Cardiac muscle cell (in vitro differentiated cells and primary cell): Measurements from ENCODE around the gene AGAP1. TPM values are rescaled to one million over a fixed set of nuclear protein-coding genes. Genes with fewer than 3 reads are reported as not detected.

Experiments
- DNase-seq, 2 donors: peaks; one replicate each; pipeline versions ENCODE4 v3.0.0 to v3.0.0-alpha.2; 2010 to 2017; ENCODE audit warnings: low read depth in 1 of 2, low spot score in 1 of 2
- H3K27ac ChIP-seq: fragments of 200-600 bp; sonication (generic); 2 replicates; pipeline ENCODE4 v1.5.1; 2016
- H3K27me3 ChIP-seq: fragments of 200-600 bp; sonication (generic); 2 replicates; pipeline ENCODE4 v1.6.0; 2016; ENCODE audit warnings: control low read depth
- H3K36me3 ChIP-seq: fragments of 200-600 bp; sonication (generic); 2 replicates; pipeline ENCODE4 v1.5.1; 2016; ENCODE audit warnings: control low read depth
- H3K4me1 ChIP-seq: fragments of 200-600 bp; sonication (generic); 2 replicates; pipeline ENCODE4 v1.8.1; 2017; ENCODE audit warnings: low read depth, mild to moderate bottlenecking, mixed run types
- H3K4me3 ChIP-seq: fragments of 200-600 bp; sonication (generic); 2 replicates; pipeline ENCODE4 v1.5.1; 2016; ENCODE audit warnings: mild to moderate bottlenecking
- H3K9me3 ChIP-seq: fragments of 200-600 bp; sonication (generic); 2 replicates; pipeline ENCODE4 v1.5.1; 2017; ENCODE audit warnings: low read depth, mild to moderate bottlenecking, control low read depth
- CTCF ChIP-seq: IDR thresholded peaks from 2 replicates; pipeline ENCODE4 v1.5.1; 2012; ENCODE audit warnings: low read depth, mild to moderate bottlenecking, low read length
- polyA plus RNA-seq: library from polyadenylated mRNA; unstranded; fragments of >200 nt; fragmentation: Nextera tagmentation; extraction: Ambion mirVana; gene quantifications from 2 replicates; pipeline ENCODE4 v1.2.1, GENCODE V29; 2016
- total RNA-seq: library from RNA; depleted of rRNA; stranded (reverse); fragments of >200 nt; gene quantifications from 2 replicates; pipeline ENCODE4 v1.2.3, GENCODE V29; 2016

Gene AGAP1
- total and polyA plus RNA-seq, 2 experiments from 2014 or later, result 8.6 to 38.2 TPM

GRCh38 chr2:235893129-235893698 is 399.4 kb downstream of the AGAP1 start:
- Histone ChIP-seq H3K4me3 (no peak overlapping the region), H3K36me3 (no peaks in the 10 kb centered on the region), H3K27ac (no peak overlapping the region), H3K27me3 (no peaks in the 10 kb centered on the region), H3K9me3 (no peaks in the 10 kb centered on the region), H3K4me1 (peaks cover 5% of the 10 kb centered on the region)
- no peak for TF ChIP-seq CTCF
- DNase-seq, result no peak

GRCh38 chr2:235894839-235895238 is 401.0 kb downstream of the AGAP1 start:
- no peak for DNase-seq
- TF ChIP-seq CTCF, result no peak
- H3K4me1 ChIP-seq, result peaks cover 11% of the 10 kb centered on the region

GRCh38 chr2:235896061-235896460 is 402.2 kb downstream of the AGAP1 start:
- H3K4me3 ChIP-seq, result no peak overlapping the region
- no peak for TF ChIP-seq CTCF
- no peaks in the 10 kb centered on the region for H3K9me3 ChIP-seq
- H3K27me3 ChIP-seq, result no peaks in the 10 kb centered on the region
- H3K4me1 ChIP-seq, result peaks cover 11% of the 10 kb centered on the region
- no peaks in the 10 kb centered on the region for H3K36me3 ChIP-seq
- no peak overlapping the region for H3K27ac ChIP-seq
- DNase-seq, result no peak

More at GRCh38 chr2:235894839-235895238, 401.0 kb downstream of the AGAP1 start:
- Histone ChIP-seq H3K36me3 (no peaks in the 10 kb centered on the region), H3K27ac (no peak overlapping the region), H3K27me3 (no peaks in the 10 kb centered on the region), H3K9me3 (no peaks in the 10 kb centered on the region), H3K4me3 (no peak overlapping the region)

GRCh38 chr2:235897992-235898391 is 404.1 kb downstream of the AGAP1 start:
- Histone ChIP-seq H3K27me3 (no peaks in the 10 kb centered on the region), H3K27ac (no peak overlapping the region), H3K9me3 (no peaks in the 10 kb centered on the region), H3K4me1 (peaks cover 15% of the 10 kb centered on the region), H3K36me3 (no peaks in the 10 kb centered on the region), H3K4me3 (no peak overlapping the region)
- TF ChIP-seq CTCF, result no peak
- DNase-seq, result no peak

- H3K36me3 ChIP-seq, result no peaks in the 10 kb centered on the region
- H3K4me1 ChIP-seq, result peaks cover 22% of the 10 kb centered on the region
- no peaks in the 10 kb centered on the region for H3K9me3 ChIP-seq
- DNase-seq, result no peak
- no peak for TF ChIP-seq CTCF
- no peak overlapping the region for H3K4me3 ChIP-seq
- no peaks in the 10 kb centered on the region for H3K27me3 ChIP-seq
- H3K27ac ChIP-seq, result no peak overlapping the region
Observed at GRCh38 chr2:235898766-235899165, 404.9 kb downstream of the AGAP1 start.
